BJ (cell line): ENCODE results near the gene SDSL. TPM values are rescaled to one million over a fixed set of nuclear protein-coding genes. Genes with fewer than 3 reads are reported as not detected.

Experiments
- CTCF ChIA-PET: fragments of 350-600 bp; formaldehyde crosslinking; extraction: SDS; loops from one replicate; lab custom pipeline; 2021; ENCODE audit warnings: antibody characterized with exemption, inconsistent platforms; lab: Yijun Ruan, JAX
- POLR2A ChIA-PET: fragments of 300-600 bp; sonication (Branson Sonifier 250); formaldehyde crosslinking; extraction: SDS; loops from one replicate; lab custom pipeline; 2021; ENCODE audit warnings: antibody characterized with exemption; lab: Charles Lee
- DNase-seq: peaks from one replicate; pipeline ENCODE4 v3.0.0-alpha.2; 2011; ENCODE audit warnings: low read depth
- H3K27me3 ChIP-seq: 2 replicates; pipeline ENCODE4 v1.6.0; 2011; ENCODE audit warnings: low read length; ENCODE audit not compliant: control insufficient read depth, insufficient read depth
- H3K36me3 ChIP-seq: 2 replicates; pipeline ENCODE4 v1.5.1; 2011; ENCODE audit warnings: low read length; ENCODE audit not compliant: control insufficient read depth, insufficient read depth
- H3K4me3 ChIP-seq: 2 replicates; pipeline ENCODE4 v1.5.1; 2011; ENCODE audit warnings: low read depth, mild to moderate bottlenecking, control low read depth, low read length
- polyA plus RNA-seq: library from polyadenylated mRNA; depleted of rRNA; stranded (reverse); fragments of >200 nt; gene quantifications from 2 replicates; pipeline ENCODE4 v1.2.3, GENCODE V29; 2011
- TF ChIP-seq, protein P1 (sequence below): IDR thresholded peaks from 2 replicates; pipeline ENCODE4 v1.5.1; 2011; ENCODE audit warnings: low read depth, mild to moderate bottlenecking, control low read depth, inconsistent platforms, low read length, moderate library complexity; ENCODE audit not compliant: insufficient read depth

The SDSL gene
- polyA plus RNA-seq, 1 experiment: 13.2 TPM

DNA sequence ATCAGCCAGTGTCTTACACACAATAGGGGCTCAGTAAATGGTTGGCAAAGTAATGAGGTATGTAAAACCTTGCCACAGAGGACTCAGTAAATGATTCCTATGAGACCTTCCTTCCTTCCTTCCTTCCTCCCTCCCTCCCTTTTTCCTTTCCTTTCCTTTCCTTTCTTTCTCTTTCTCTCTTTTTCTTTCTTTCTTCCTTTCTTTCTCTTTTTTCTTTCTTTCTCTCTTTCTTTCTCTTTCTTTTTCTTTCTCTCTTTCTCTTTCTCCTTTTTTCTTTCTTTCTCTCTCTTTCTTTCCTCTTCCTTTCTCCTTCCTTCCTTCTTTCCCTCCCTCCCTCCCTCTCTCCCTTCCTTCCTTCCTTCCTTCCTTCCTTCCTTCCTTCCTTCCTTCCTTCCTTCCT lies 26.0 kb upstream of the SDSL start:
- Histone ChIP-seq H3K4me3 (no peak overlapping the region), H3K36me3 (no peaks in the 10 kb centered on the region; the same call in 1 of the 2 replicates), H3K27me3 (no peaks in the 10 kb centered on the region)
- POLR2A ChIA-PET: no interaction called here
- CTCF ChIA-PET: no interaction called here
- TF ChIP-seq, protein P1, sequence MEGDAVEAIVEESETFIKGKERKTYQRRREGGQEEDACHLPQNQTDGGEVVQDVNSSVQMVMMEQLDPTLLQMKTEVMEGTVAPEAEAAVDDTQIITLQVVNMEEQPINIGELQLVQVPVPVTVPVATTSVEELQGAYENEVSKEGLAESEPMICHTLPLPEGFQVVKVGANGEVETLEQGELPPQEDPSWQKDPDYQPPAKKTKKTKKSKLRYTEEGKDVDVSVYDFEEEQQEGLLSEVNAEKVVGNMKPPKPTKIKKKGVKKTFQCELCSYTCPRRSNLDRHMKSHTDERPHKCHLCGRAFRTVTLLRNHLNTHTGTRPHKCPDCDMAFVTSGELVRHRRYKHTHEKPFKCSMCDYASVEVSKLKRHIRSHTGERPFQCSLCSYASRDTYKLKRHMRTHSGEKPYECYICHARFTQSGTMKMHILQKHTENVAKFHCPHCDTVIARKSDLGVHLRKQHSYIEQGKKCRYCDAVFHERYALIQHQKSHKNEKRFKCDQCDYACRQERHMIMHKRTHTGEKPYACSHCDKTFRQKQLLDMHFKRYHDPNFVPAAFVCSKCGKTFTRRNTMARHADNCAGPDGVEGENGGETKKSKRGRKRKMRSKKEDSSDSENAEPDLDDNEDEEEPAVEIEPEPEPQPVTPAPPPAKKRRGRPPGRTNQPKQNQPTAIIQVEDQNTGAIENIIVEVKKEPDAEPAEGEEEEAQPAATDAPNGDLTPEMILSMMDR: no peak
- no peak for DNase-seq

DNA sequence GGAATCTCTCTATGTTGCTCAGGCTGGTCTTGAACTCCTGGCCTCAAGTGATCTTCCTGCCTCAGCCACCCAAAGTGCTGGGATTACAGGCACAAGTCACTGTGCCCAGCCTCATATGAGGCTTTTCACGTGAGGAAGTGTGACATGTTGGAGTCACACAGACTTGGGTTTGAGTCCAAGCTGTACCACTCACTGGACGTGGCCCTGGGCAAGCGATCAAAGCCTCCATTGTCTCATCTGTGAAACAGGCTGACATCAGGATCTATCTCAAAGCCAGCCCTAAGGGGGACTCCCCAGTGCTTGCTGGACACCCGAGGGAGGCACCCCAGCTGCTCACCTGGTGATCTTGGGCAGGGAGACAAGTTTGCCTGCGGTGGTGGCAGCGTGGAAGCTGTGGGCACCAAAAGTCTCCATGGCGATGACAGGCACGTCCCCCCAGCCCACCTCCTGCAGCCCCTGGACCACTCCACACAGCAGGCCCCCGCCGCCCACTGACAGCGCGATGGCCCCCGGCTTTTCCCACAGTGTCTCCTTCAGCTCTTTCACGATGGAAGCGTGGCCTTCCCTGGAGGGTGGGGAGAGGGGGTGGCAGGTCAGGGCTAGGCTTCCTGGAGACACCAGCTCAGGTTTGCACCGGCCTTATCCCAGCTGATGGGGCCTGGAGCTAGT lies 25.2 kb upstream of the SDSL start:
- Histone ChIP-seq H3K36me3 (no peaks in the 10 kb centered on the region; the same call in 1 of the 2 replicates), H3K4me3 (no peak overlapping the region), H3K27me3 (no peaks in the 10 kb centered on the region)
- TF ChIP-seq, protein P1: no peak
- no peak for DNase-seq
- ChIA-PET CTCF (no interaction called here), POLR2A (no interaction called here)

DNA sequence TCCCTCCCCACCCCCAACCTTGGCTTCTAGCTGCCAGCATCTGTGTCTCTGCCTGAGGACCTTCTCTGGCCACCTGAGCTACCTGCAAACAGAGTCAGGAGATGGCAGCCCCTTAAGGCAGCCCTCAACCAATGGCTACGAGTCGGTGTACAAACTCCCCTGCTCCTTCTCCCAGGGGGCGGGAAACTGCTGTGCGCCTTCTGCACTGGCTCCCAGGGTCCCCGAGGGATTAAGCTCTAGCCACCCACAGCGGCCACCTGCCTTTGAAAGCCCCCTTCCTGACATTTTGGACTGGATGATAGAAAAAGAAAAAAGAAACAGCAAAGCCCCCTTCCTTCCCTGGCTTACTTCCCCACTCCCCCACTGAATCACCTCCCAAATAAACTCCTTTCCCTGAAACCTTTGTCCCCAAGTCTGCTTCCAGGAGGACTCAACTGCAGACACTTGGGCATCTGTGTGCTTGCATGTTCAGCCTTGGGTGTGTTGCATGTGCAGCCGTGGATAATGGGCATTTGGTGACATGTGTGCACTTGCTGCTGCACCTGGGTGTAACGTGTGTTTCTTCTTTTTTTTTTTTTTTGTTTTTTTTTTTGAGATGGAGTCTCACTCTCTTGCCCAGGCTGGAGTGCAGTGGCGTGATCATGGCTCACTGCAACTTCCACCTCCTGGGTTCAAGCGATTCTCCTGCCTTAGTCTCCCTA lies 24.5 kb upstream of the SDSL start:
- Histone ChIP-seq H3K36me3 (no peaks in the 10 kb centered on the region; the same call in 1 of the 2 replicates), H3K27me3 (no peaks in the 10 kb centered on the region), H3K4me3 (no peak overlapping the region)
- DNase-seq: no peak
- ChIA-PET POLR2A (no interaction called here), CTCF (no interaction called here)
- TF ChIP-seq, protein P1: no peak

DNA sequence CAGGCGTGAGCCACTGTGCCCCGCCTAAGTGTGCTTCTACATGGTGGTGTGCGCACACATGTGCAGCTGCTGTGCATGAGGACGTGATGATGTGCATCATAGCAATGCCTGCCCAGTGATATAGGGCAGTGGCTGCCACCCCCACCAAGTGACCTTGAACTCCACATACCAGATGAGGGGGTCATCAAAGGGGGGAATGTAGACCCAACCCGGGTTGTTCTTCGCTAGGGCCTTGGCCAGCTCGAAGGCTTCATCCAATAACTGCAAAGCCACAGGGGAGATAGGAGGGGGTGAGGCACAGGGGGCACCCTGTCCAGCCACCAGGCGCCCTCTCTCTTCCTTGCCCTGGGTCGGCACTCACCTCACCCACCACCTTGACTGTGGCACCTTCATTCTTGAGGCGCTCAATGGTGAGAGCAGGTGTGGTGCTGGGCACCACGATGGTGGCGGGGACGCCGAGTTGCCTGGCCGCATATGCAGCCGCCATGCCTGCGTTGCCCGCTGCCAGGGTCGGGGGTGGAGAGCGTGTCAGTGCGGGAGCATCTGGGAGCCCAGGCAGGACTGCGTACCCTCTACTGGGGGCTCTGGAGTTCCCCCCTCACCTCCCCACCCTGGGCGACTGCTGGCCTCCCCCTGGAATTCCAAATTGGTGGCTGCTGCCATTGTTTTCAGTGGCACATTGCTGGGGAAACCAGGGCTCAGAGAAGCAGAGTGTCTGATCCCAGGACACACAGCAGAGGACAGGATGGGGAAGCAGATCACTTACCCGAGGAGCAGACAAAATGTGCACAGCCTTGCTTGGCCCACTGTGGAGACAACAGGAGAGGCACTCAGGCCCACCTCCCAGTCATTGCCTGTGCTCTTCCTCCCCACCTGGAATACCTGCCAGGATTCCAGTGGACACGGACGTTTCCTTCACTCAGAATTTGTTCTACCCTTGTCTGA lies 23.6 kb upstream of the SDSL start:
- CTCF ChIA-PET: no interaction called here
- DNase-seq: no peak
- TF ChIP-seq, protein P1: no peak
- POLR2A ChIA-PET: no interaction called here
- no peaks in the 10 kb centered on the region for H3K36me3 ChIP-seq
- no peaks in the 10 kb centered on the region for H3K27me3 ChIP-seq
- H3K4me3 ChIP-seq: no peak overlapping the region

DNA sequence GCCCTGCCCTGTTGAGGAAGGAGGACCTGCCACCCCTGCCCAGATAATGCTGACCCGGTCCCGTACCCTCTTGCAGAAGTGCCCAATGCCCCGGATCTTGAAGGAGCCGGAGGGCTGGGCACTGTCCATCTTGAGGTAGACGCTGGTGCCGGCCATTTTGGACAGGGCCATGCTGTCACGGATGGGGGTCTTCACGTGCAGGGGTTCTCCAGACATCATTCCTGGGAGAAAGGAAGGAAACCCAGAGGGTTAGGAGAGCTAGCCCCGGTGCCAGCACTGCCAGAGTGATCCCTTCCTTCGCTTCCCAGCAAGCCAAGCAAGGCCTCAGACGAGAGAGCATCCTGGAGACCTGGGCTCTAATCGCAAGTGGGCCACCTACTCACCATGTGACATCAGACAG lies 22.7 kb upstream of the SDSL start:
- Histone ChIP-seq H3K36me3 (no peaks in the 10 kb centered on the region), H3K27me3 (no peaks in the 10 kb centered on the region), H3K4me3 (no peak overlapping the region)
- no peak for DNase-seq
- POLR2A ChIA-PET: no interaction called here
- CTCF ChIA-PET: no interaction called here
- TF ChIP-seq, protein P1: no peak
